HG03045 (cell line): Measurements from ENCODE around the gene BNC2.

Experiments
- ATAC-seq: cut with Tn5 transposase; IDR thresholded peaks from one replicate; pipeline ENCODE4 v1.9.1; 2021; ENCODE audit warnings: mild to moderate bottlenecking, moderate library complexity; ENCODE audit not compliant: unreplicated experiment

The BNC2 gene

GRCh38 chr9:16610538-16610937 lies 259.9 kb downstream of the BNC2 start:
- no peak for ATAC-seq

DNA sequence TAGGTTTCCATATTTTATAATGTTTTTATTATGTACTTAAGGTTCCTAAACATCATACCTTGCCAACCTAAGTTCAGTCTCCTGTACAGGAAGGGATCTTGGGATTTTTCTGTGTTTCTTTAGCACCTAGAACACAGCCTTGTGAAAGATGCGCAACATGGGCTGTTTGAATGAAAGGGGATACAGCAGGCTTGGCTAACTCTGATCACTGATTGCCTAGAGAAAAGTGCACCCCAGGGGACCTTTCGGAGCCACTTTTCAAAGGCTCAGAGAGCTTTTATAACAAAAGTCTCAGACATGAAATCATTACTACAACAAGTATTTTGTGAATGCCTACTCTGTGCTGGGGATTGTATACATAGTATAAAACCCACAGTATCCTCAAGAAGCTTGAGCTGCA lies 261.6 kb downstream of the BNC2 start:
- ATAC-seq = no peak

DNA sequence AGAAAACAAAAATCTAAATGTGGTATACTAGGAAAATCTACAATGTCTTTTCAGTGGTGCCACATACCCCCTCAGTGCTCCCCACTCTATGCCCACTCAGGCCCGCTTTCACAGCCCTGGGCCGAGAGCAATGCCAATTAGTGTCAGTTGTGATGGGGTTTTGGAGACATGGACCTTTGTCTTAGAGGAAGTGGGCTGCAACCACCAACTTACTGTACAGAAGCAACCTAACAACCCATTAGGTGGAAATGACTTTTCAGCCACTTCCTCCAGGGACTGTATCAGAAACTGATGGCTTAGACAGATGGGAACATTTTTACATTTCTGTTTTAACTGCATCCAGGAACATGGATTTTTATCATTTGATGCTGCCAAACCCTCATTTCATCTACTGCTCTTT lies 268.0 kb downstream of the BNC2 start:
- no peak for ATAC-seq

DNA sequence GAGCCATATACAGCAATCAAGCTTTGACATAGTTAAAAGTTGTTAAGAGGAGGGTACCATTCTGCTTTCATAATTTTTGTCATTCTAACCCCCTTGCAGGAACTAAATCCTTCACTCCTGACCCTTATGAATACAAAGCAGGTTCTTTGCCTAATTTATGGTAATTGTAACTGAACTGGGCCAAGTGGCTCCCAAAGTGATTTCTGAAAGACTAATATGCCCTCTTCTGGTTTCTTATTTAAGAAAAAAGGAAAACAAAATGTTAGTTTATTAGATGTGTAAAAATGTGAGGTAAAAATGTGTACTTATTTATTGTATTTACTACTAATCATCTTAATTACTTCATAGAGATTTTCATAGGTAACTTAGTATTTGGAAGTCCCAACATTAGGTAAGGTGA lies 268.5 kb downstream of the BNC2 start:
- no peak for ATAC-seq

DNA sequence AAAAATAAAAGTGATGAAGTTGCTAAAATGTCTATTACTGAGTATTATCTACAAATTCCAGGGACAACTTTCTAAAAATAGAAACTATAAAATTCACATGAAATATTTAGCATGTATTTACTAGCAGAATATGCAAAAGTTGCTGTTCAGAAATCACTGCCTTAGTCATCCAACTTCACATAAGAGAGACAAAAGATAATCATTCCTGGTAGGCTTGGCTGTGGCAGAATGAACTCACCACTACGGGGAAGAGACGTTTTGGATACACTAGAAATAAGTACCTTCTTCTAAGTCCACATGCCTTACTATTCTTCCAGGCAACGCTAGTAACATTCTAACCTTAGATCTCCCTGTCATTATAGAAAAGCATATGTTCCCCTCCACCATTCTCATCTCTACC lies 272.2 kb downstream of the BNC2 start:
- ATAC-seq = no peak

DNA sequence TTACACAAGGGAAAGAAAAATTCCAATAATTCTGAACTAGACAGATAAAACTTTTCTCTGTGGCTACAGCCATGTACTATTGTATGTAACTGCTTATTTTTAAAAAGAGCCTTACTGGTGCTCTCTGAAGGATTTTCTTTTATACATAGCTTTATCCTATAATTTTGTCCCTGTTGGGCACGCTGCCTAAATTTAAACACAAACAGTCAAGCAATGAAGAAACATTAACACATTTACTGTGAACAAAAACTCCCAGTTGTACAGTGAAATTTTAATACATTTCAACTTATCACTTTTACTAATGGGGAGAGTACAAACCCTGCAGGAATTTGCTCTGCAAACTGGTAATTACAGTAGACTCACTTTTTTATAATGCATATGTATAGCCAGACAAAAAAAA lies 273.3 kb downstream of the BNC2 start:
- no peak for ATAC-seq

- ATAC-seq = no peak
These were observed 275.2 kb downstream of the BNC2 start for GRCh38 chr9:16595227-16595626.

- no peak for ATAC-seq
These were observed 275.7 kb downstream of the BNC2 start for GRCh38 chr9:16594787-16595186.

- no peak for ATAC-seq
These were observed 276.7 kb downstream of the BNC2 start for GRCh38 chr9:16593746-16594145.

GRCh38 chr9:16591092-16591491 lies 279.4 kb downstream of the BNC2 start:
- ATAC-seq = no peak

GRCh38 chr9:16585591-16585990 lies 284.9 kb downstream of the BNC2 start:
- ATAC-seq = no peak

DNA sequence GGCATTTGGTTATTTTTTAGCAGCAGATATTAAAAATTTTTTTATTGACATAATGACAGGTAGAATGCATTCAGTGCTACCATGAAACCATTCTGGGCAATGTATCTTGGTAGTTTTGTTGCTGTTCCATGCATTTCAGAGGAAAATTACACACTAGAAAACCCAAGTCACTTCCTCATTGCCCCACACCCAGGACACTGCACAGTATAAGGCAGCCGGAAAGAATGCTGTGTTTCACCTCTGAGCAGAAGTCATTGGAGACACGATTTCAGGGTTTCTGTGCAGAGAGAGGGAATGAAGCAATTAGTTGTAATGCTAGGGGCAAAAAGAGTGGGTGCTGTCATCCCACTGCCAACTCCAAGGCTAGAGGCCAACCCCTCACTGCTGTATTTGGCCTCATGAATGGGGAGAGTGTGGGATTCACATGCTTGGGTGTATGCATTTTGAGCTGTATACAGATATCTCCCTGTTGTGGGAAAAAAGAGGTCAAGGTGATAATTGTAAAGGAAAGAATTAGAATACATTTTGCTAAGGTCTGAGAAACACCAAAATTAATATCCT lies 290.5 kb downstream of the BNC2 start:
- ATAC-seq = no peak

GRCh38 chr9:16575986-16576245 lies 294.6 kb downstream of the BNC2 start:
- no peak for ATAC-seq

GRCh38 chr9:16575142-16575985 lies 295.1 kb downstream of the BNC2 start:
- ATAC-seq = no peak

DNA sequence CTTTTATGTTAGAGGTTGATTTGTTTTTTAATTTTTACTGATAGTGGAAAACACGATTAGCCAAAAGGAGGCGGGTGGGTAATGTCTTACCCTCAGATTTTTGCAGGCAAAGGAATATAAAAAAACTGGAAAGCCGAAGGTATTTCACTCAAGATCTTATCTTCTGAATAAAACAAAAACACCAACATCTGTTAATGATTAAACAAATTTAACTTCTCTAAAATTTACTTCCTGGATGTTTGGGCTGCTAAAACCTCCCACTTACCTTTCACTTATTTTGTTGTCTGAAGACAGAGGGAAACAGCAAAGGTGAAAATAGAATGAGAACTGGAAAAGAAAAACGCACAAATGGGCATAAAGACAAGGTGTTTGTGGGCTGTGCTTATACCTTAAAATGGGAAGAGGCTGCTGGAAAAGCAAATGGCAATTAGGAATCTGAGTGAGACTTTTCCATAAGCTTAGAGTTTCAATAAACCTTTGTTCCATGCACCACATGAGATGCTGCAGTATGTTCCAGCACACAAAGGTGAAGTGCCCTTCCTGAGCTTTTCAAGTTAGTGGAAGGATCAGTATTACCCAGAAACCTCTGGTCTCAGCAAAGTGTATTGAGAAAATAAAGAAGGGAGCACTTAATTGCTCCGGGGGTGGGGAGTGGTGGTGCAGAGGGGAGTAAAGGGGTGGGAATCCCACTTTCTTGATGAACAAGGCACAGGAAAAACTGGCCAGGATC lies 298.3 kb downstream of the BNC2 start:
- ATAC-seq = no peak

- ATAC-seq = no peak
These were observed 299.2 kb downstream of the BNC2 start for GRCh38 chr9:16571127-16571802.

DNA sequence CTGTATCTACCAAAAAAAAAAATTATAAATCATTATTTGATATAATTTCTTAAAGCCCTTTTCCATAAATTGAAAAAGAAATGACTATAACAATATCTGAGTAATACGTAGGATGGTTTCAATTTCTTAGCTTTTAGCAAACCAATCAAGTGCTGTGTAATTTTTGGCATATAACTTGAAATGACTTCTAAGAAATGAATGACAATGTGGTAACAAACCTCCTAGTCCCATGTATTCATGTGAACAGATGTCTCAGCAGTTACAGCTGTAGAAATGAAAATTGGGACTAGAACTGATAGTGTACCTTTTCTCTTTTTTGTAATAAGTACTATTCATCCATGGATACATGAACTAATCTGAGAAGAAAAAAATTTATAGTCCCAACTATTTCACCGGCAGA lies 307.0 kb downstream of the BNC2 start:
- no peak for ATAC-seq

DNA sequence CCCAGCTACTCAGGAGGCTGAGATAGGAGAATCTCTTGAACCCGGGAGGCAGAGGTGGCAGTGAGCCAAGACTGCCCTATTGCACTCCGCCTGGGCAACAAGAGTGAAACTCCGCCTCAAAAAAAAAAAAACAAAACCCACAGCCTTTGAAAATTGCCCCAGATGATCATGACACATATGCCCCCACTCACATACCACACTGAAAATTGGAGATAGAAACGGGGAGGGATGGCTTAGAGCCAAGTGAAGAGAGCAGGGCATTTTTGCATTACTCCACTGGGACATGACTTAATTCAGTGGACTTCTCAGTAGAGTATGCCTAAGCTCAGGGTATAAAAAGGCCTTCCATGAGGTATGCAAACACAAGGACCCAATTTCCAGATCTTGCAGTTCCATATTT lies 309.3 kb downstream of the BNC2 start:
- ATAC-seq = no peak

DNA sequence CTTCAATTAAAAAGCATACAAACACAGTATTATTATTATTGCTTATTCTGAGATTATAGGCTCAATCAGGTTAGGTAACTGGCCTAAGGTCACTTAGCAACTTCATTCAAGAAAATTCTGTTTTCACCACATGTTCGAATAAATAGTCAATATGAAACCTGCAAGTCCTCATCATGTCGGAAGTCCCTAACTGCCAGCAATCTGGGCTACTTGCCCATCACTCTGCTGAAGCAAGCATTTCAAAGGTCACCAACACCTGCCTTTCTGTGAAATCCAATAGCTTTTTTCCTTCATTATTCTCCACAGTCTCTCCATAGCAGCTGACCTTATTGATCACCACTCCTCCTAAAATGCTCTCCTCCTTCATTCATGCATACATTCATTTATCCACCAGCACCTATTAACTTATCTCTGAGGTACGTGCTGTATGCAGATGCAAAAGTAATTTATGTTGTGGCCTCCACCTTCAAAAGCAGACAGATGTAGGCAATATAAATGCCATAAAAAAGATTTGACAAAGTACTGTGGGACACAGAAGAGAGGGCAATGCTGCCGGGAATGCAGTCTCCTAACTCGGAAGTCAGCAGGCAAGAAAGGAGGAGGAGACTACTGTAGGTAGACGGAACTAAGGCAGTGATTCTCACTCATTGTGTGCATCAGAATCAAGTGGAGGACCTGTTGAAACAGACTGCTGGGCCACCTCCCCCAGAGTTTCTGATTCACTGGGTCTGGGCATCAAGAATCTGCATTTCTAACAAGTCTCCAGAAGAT lies 310.9 kb downstream of the BNC2 start:
- no peak for ATAC-seq

DNA sequence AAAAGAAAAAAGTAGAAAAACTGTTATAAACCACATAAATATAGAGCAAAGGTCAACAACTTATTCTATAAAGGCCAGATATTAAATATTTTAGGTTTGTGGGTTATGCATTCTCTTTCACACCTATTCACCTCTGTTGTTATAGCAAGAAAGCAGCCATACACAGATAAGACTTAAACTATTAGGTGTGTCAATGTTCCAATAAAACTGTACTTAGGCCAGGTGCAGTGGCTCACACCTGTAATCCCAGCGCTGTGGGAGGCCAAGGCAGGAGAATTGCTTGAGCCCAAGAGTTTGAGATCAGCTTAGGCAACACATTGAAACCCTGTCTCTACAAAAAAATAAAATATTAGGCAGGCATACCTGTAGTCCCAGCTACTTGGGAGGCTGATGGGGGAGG lies 314.7 kb downstream of the BNC2 start:
- ATAC-seq = no peak
